Small intestine (tissue), 7 donors: Measurements from ENCODE around the gene CHTOP. TPM values are rescaled to one million over a fixed set of nuclear protein-coding genes. Genes with fewer than 3 reads are reported as not detected.
"Not testable (repeated sequence)": the region's sequence is repeated elsewhere in the genome, so short reads cannot be mapped to it uniquely, and the experiment has no call there.

Experiments used
- DNase-seq, 2 donors: peaks; one replicate each; pipeline versions ENCODE4 v3.0.0 to v3.0.0-alpha.2; 2013
- FAIRE-seq: peaks from 2 replicates; lab custom pipeline; 2012; peaks lifted over from hg19 to GRCh38; lab: Jason Lieb, UNC
- H3K27ac ChIP-seq, 3 donors: one replicate each; pipeline ENCODE4 v1.5.1; 2013; ENCODE audit warnings: low read length in 2 of 3, mild to moderate bottlenecking in 2 of 3, control low read depth in 1 of 3, inconsistent platforms in 1 of 3, low read depth in 1 of 3, moderate library complexity in 1 of 3
- H3K27me3 ChIP-seq, 3 donors: one replicate each; pipeline ENCODE4 v1.6.1; 2013; ENCODE audit warnings: low read length in 3 of 3, inconsistent platforms in 1 of 3; ENCODE audit not compliant: control insufficient read depth in 3 of 3, insufficient read depth in 3 of 3
- H3K36me3 ChIP-seq, 3 donors: one replicate each; pipeline ENCODE4 v1.6.1; 2013; ENCODE audit warnings: low read length in 3 of 3, inconsistent platforms in 1 of 3, low read depth in 1 of 3, mild to moderate bottlenecking in 1 of 3, moderate library complexity in 1 of 3; ENCODE audit not compliant: control insufficient read depth in 3 of 3, insufficient read depth in 2 of 3
- H3K4me1 ChIP-seq, 3 donors: one replicate each; pipeline ENCODE4 v1.6.1; 2013; ENCODE audit warnings: low read length in 2 of 3, inconsistent platforms in 1 of 3, low read depth in 1 of 3, mild to moderate bottlenecking in 1 of 3, moderate library complexity in 1 of 3; ENCODE audit not compliant: control insufficient read depth in 3 of 3, insufficient read depth in 2 of 3
- H3K4me3 ChIP-seq, 3 donors: one replicate each; pipeline ENCODE4 v1.5.1; 2013; ENCODE audit warnings: low read length in 3 of 3, control low read depth in 1 of 3, inconsistent platforms in 1 of 3, low read depth in 1 of 3, mild to moderate bottlenecking in 1 of 3, moderate library complexity in 1 of 3
- H3K9me3 ChIP-seq, 2 donors: one replicate each; pipeline ENCODE4 v1.6.1; 2013; ENCODE audit warnings: low read depth in 1 of 2, low read length in 1 of 2; ENCODE audit not compliant: control insufficient read depth in 2 of 2, insufficient read depth in 1 of 2
- WGBS, 3 donors: extraction: QIAGEN DNeasy Blood & Tissue Kit; methylation state at CpG; one replicate each; pipeline ENCODE4 v1.1.7; 2013; 5-methylcytosine and 5-hydroxymethylcytosine counted together
- polyA plus RNA-seq, 4 donors: library from polyadenylated mRNA; stranded (reverse) in 3 of 4; unstranded in 1 of 4; fragments of 200-250 nt in 3 of 4; fragments of 120-200 nt in 1 of 4; gene quantifications; one replicate each; pipeline versions ENCODE4 v1.2.1 to v1.2.3, GENCODE V29; 2013
- donor health status: healthy with polysubstance abuse.
- donor health status: control.
- donor health status: control.
- donor health status: Bipolar disorder and iron deficiency.
- donor health status: healthy.

Gene CHTOP
- polyA plus RNA-seq, 4 donors: 40.3 to 98.4 (median 49.4) TPM

- Histone ChIP-seq H3K4me1 (peaks cover 4 to 72% (median 7%) of the 10 kb centered on the region in 3 donors), H3K9me3 (no peaks in the 10 kb centered on the region), H3K27ac (peak overlapping the region in 2 of 3 donors; percentile 40 to 62), H3K36me3 (peaks cover 0 to 12% (median 4%) of the 10 kb centered on the region in 3 donors), H3K4me3 (no peak overlapping the region), H3K27me3 (no peaks in the 10 kb centered on the region)
- DNase-seq (peak; percentile 66 to 67), FAIRE-seq (no peak)
- 58 to 73% (median 65%) methylated on average over 10 of the region's 10 CpGs for WGBS, 3 donors
Observed at GRCh38 chr1:153631047-153632022, 2.5 kb upstream of the CHTOP start.

GRCh38 chr1:153633161-153633753 lies 609 bp upstream of the CHTOP start:
- 37 to 59% (median 44%) methylated on average over 18 of the region's 18 CpGs for whole genome bisulfite sequencing, 3 donors
- H3K27me3 ChIP-seq: no peaks in the 10 kb centered on the region
- H3K4me3 ChIP-seq: peak overlapping the region in 1 of 3 donors; percentile 82
- H3K36me3 ChIP-seq: peaks cover 3 to 27% (median 10%) of the 10 kb centered on the region in 3 donors
- peaks cover 6 to 65% (median 7%) of the 10 kb centered on the region in 3 donors for H3K4me1 ChIP-seq
- DNase-seq: peak in 1 of 2 donors; percentile 69
- no peaks in the 10 kb centered on the region for H3K9me3 ChIP-seq
- FAIRE-seq: no peak
- H3K27ac ChIP-seq: peak overlapping the region in 2 of 3 donors; percentile 98 to 100

- no peaks in the 10 kb centered on the region for H3K9me3 ChIP-seq
- DNase-seq (no peak), FAIRE-seq (no peak)
- H3K4me1 ChIP-seq: peaks cover 6 to 43% (median 7%) of the 10 kb centered on the region in 3 donors
- WGBS, 3 donors: 80 to 86% (median 86%) methylated on average over 7 of the region's 7 CpGs
- no peak overlapping the region for H3K4me3 ChIP-seq
- no peaks in the 10 kb centered on the region for H3K27me3 ChIP-seq
- peaks cover 10 to 49% (median 13%) of the 10 kb centered on the region in 3 donors for H3K36me3 ChIP-seq
- H3K27ac ChIP-seq: no peak overlapping the region
Observed at GRCh38 chr1:153635872-153636271, 2.0 kb downstream of the CHTOP start.

- WGBS, 3 donors: 94 to 97% (median 95%) methylated on average over 9 of the region's 9 CpGs
- Histone ChIP-seq H3K4me3 (no peak overlapping the region), H3K27ac (no peak overlapping the region), H3K27me3 (no peaks in the 10 kb centered on the region), H3K4me1 (peaks cover 6 to 40% (median 7%) of the 10 kb centered on the region in 3 donors), H3K36me3 (peaks cover 10 to 49% (median 16%) of the 10 kb centered on the region in 3 donors), H3K9me3 (no peaks in the 10 kb centered on the region)
- no peak for DNase-seq
- no peak for FAIRE-seq
Observed at GRCh38 chr1:153636312-153636711, 2.4 kb downstream of the CHTOP start.

GRCh38 chr1:153638261-153638660 lies 4.4 kb downstream of the CHTOP start:
- FAIRE-seq: no peak
- Histone ChIP-seq H3K36me3 (peaks cover 10 to 58% (median 26%) of the 10 kb centered on the region in 3 donors), H3K9me3 (no peaks in the 10 kb centered on the region), H3K4me3 (no peak overlapping the region), H3K27ac (no peak overlapping the region), H3K27me3 (no peaks in the 10 kb centered on the region), H3K4me1 (peaks cover 3 to 24% (median 5%) of the 10 kb centered on the region in 3 donors)
- 52 to 73% (median 66%) methylated on average over 6 of the region's 6 CpGs for WGBS, 3 donors
- no peak for DNase-seq

- WGBS, 3 donors: 85 to 94% (median 92%) methylated on average over 3 of the region's 3 CpGs
- peaks cover 15 to 60% (median 26%) of the 10 kb centered on the region in 3 donors for H3K36me3 ChIP-seq
- FAIRE-seq (no peak), DNase-seq (no peak)
- no peaks in the 10 kb centered on the region for H3K9me3 ChIP-seq
- H3K27me3 ChIP-seq: no peaks in the 10 kb centered on the region
- H3K4me1 ChIP-seq: peaks cover 3 to 27% (median 4%) of the 10 kb centered on the region in 3 donors
- no peak overlapping the region for H3K4me3 ChIP-seq
- H3K27ac ChIP-seq: no peak overlapping the region
Observed at GRCh38 chr1:153639280-153639679, 5.4 kb downstream of the CHTOP start.

- DNase-seq, H3K27me3 ChIP-seq, H3K4me3 ChIP-seq, FAIRE-seq, H3K27ac ChIP-seq, H3K9me3 ChIP-seq: not testable (repeated sequence)
- Histone ChIP-seq H3K36me3 (peaks cover 20 to 65% (median 29%) of the 10 kb centered on the region in 3 donors), H3K4me1 (peaks cover 3 to 27% (median 4%) of the 10 kb centered on the region in 3 donors)
- WGBS, 3 donors: 97 to 98% (median 98%) methylated on average over 5 of the region's 5 CpGs
Observed at GRCh38 chr1:153640213-153640612, 6.3 kb downstream of the CHTOP start.

- Histone ChIP-seq H3K27me3 (no peaks in the 10 kb centered on the region), H3K9me3 (no peaks in the 10 kb centered on the region), H3K4me3 (no peak overlapping the region), H3K36me3 (peaks cover 20 to 60% (median 35%) of the 10 kb centered on the region in 3 donors), H3K4me1 (peaks cover 2 to 24% (median 3%) of the 10 kb centered on the region in 3 donors), H3K27ac (no peak overlapping the region)
- FAIRE-seq (no peak), DNase-seq (no peak)
- WGBS, 3 donors: 77 to 78% (median 78%) methylated on average over 6 of the region's 6 CpGs
Observed at GRCh38 chr1:153640861-153641260, 7.0 kb downstream of the CHTOP start.
